ENCODE results near the gene RASSF3.

Gene RASSF3

DNA sequence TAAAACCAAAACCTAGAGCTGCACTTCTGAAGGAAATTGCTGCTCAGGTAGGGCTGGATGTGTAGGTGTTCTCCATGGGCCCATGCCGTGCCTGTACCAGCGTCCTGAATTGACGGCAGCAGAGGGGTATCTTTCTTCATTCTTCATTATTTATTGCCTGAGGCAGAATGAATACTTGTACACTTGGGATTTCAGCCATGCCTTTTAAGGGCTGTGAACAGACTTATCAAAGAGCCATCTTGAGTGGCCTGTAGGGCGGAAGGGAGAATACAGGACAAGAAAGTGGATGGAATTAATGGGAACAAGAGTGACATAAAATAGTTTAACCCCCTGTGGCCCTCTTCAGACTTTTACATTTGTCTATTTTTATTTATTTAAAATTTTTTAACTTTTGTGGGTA lies 61.4 kb downstream of the RASSF3 start:
- no peak for TF ChIP-seq CTCF (conservative IDR thresholded peaks at IDR 0.05)
- TF ChIP-seq ZFX (IDR thresholded peaks at IDR 0.05): no peak
- H3K27ac ChIP-seq: peak overlapping the region; percentile 55; the same call in 1 of the 2 replicates

- peak overlapping the region; percentile 62 for H3K27ac ChIP-seq
- TF ChIP-seq ZFX (IDR thresholded peaks at IDR 0.05) (no peak), CTCF (conservative IDR thresholded peaks at IDR 0.05) (no peak)
Observed at GRCh38 chr12:64672925-64673409, 62.7 kb downstream of the RASSF3 start.

GRCh38 chr12:64673490-64674169 lies 63.3 kb downstream of the RASSF3 start:
- TF ChIP-seq ZFX (IDR thresholded peaks at IDR 0.05) (no peak), CTCF (conservative IDR thresholded peaks at IDR 0.05) (no peak)
- H3K27ac ChIP-seq: peak overlapping the region; percentile 62; the same call in 1 of the 2 replicates

- peak overlapping the region; percentile 62; the same call in 1 of the 2 replicates for H3K27ac ChIP-seq
- TF ChIP-seq CTCF (conservative IDR thresholded peaks at IDR 0.05) (no peak), ZFX (IDR thresholded peaks at IDR 0.05) (no peak)
Observed at GRCh38 chr12:64674367-64674922, 64.2 kb downstream of the RASSF3 start.

DNA sequence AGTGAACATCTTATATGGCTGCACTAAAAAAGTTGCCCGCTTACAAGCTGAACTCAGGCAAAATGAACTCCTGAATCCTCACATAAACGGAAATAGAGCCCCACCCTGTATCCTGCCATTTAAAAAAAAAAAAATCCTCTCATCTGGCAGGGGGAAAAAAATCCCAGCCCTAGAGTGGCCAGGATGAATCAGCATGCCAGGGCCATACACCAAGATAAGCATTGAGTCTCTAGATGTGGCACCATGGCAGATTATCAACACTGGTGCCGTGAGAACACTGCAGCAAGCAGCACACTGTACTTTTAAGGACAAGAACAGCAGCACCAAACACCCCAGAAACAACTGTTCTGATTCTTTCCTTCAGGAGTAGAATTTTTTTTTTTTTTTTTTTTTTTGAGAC lies 65.5 kb downstream of the RASSF3 start:
- no peak for TF ChIP-seq CTCF (conservative IDR thresholded peaks at IDR 0.05)
- no peak for TF ChIP-seq ZFX (IDR thresholded peaks at IDR 0.05)
- no peak overlapping the region; the same call in 1 of the 2 replicates for H3K27ac ChIP-seq

DNA sequence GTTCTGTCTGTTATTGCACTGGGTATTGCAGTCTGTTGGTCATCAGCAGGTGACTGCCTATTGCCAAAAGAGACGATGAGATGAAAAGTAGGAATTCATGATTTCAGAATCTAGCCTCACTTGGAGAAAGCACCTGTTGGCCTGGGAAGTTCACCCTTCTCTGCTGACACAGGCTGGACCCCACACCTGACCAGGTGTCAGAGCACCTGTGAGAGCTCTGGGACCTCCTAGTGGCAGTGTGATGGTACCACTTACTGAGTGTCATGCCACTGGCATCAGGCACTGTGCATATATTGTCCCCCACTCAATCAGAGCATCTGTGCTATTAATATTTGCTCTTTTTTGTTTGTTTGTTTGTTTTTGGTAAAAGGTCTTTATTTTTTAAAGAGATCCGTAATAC lies 68.0 kb downstream of the RASSF3 start:
- TF ChIP-seq CTCF (conservative IDR thresholded peaks at IDR 0.05) (no peak), ZFX (IDR thresholded peaks at IDR 0.05) (no peak)
- H3K27ac ChIP-seq: no peak overlapping the region

DNA sequence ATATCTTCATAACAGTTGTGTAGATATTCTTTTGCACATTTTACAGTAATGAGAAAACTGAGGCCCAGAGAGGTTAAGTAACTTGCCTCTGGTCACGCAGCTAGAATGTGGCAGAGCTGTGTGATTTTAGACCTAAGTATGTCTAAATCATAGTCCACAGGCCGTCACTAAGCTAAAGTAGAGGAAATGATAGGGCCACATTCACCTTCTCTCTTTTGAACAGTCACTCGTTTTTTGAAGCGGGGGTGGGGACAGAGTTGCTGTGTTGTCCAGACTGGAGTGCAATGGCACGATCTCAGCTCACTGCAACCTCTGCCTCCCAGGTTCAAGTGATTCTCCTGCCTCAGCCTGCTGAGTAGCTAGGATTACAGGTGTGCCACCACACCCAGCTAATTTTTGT lies 68.5 kb downstream of the RASSF3 start:
- TF ChIP-seq CTCF (conservative IDR thresholded peaks at IDR 0.05) (no peak), ZFX (IDR thresholded peaks at IDR 0.05) (no peak)

More for the DNA sequence above, 68.5 kb downstream of the RASSF3 start:
- H3K27ac ChIP-seq: peak overlapping the region; percentile 54
